ENCODE measurements around the gene RAX2.

Gene RAX2

DNA sequence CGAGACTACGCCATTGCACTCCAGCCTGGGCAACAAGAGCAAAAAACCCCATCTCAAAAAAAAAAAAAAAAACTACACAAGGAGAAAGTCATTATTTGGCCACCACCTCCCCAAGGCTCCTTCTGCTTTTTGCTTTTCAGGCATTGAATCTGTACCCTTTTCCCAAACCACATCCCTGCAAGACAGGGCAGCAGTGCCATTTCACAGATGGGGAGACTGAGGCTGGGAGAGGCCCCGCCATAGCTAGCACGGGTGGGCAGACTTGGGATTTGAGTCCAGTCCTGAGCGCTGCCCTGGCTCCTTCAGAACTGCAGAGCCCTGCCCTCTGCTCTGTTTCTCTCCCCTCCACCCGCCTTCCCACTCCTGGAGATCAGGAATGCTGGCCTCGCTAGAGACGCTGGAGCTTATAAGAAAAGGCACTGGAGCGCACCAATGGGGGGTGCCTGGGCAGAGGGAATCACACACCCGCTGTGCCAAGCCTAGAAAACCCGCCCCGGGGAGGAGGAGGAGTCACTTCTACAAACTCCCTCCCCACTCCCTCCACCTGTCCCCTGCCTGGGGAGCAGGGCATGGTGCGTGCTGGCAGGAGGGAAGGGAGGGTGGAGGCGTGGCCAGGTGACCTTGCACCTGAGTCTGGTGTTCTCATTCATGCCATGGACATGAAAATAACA, 46.3 kb downstream of the RAX2 start:
- peak; percentile 61 for DNase-seq (ENCODE audit: low spot score)

- DNase-seq (ENCODE audit: low spot score), result no peak
Measured at GRCh38 chr19:3725121-3725520, 46.9 kb downstream of the RAX2 start.

- peak; percentile 79 for DNase-seq (ENCODE audit: low spot score)
Measured at GRCh38 chr19:3723883-3724282, 48.1 kb downstream of the RAX2 start.

GRCh38 chr19:3723110-3723488, 48.9 kb downstream of the RAX2 start:
- no peak for DNase-seq (ENCODE audit: low spot score)

GRCh38 chr19:3722443-3723109, 49.5 kb downstream of the RAX2 start:
- peak; percentile 45 for DNase-seq (ENCODE audit: low spot score)

DNA sequence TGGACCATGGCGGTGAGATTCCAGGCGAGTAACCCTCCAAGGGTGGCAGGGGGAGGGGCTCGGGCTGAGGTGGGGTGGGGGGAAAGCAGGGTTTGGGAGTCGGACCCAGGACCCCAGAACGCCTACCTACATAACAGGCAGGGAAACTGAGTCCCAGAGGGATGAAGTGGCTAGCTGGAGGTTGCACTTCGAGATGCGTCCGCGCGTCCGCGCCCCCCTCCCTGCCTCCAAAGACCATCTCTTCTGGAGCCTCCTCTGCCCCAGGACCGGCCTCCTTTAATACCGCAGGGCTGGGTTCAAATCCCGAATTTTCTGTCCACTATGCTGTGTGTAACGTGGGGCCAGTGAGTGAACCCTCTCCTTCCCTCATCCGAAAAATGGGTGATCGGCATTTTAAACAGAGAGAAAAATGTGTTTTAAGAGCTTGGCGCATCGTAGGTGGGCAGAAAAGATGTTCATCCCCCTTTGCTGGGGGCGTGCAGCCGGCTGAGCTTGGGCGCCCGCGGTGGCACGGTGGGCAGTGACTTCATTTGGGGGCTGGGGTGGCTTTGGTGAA, 50.1 kb downstream of the RAX2 start:
- DNase-seq (ENCODE audit: low spot score), result no peak

DNA sequence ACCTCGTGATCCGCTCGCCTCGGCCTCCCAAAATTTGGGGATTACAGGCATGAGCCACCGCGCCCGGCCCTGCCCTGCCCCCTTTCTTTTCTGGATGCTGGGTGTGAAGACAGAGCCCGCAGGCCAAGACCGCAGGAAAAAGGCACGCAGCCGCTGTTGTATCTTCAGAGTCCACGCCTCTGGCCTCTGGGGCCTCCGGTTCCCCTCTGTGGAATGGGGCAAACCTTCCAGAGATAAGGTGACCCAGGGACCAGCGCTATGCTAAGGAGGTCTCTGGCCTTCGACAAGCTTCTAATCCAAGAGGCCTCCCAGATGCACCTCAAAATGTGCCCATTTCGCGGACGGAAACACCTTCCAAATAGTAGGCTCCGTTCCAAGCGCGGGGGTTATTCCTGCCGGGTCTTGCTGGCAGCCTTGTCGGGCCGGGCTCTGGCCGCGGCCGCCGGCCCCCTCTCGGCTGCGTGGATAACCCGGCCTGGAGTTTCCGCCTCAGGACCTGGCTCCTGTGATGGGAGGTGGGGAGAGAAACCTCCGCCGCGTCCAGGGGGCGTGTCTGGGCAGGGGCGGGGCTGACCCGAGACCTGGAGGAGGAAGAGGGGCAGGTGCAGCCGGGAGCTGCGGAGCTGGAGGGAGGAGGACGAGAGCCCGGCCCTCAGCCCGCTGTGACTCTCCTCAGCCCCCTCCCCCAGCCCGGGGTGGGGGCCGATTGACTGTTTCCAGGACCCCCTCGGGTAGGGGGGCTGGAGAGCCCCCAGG, 50.7 kb downstream of the RAX2 start:
- DNase-seq (ENCODE audit: low spot score), result peak; percentile 97

GRCh38 chr19:3720349-3720917, 51.6 kb downstream of the RAX2 start:
- DNase-seq (ENCODE audit: low spot score), result no peak

GRCh38 chr19:3719868-3720267, 52.2 kb downstream of the RAX2 start:
- DNase-seq (ENCODE audit: low spot score), result no peak

Data from D341Med (cell line).